Spleen (tissue), 11 donors: ENCODE data around the gene GSTM5. TPM values are rescaled to one million over a fixed set of nuclear protein-coding genes. Genes with fewer than 3 reads are reported as not detected.
"Not testable (repeated sequence)": the region's sequence is repeated elsewhere in the genome, so short reads cannot be mapped to it uniquely, and the experiment has no call there.

ENCODE experiments used
- DNase-seq: peaks from one replicate; pipeline ENCODE4 v3.0.0-alpha.2; 2020
- H3K27ac ChIP-seq, 8 donors: fragments of 200-600 bp; sonication (generic) in 7 of 8; 1 replicate in 4 of 8; 2 replicates in 4 of 8; pipeline versions ENCODE4 v1.5.0 to v1.8.0; 2016 to 2021; ENCODE audit warnings: inconsistent platforms in 4 of 8, mild to moderate bottlenecking in 4 of 8, moderate library complexity in 1 of 8
- H3K27me3 ChIP-seq, 7 donors: fragments of 200-600 bp; sonication (generic) in 6 of 7; replicated peaks in 1 of 7; 1 replicate in 4 of 7; 2 replicates in 3 of 7; pipeline versions ENCODE4 v1.5.0 to v1.8.0; 2016 to 2021; ENCODE audit warnings: inconsistent platforms in 3 of 7, mild to moderate bottlenecking in 1 of 7
- H3K36me3 ChIP-seq, 6 donors: fragments of 200-600 bp; sonication (generic) in 5 of 6; 1 replicate in 4 of 6; 2 replicates in 2 of 6; pipeline versions ENCODE4 v1.5.0 to v1.8.0; 2016 to 2021; ENCODE audit warnings: inconsistent platforms in 2 of 6
- H3K4me1 ChIP-seq, 6 donors: fragments of 200-600 bp; sonication (generic) in 5 of 6; 1 replicate in 3 of 6; 2 replicates in 3 of 6; pipeline versions ENCODE4 v1.5.0 to v1.8.0; 2016 to 2021; ENCODE audit warnings: inconsistent platforms in 3 of 6
- H3K4me3 ChIP-seq, 8 donors: fragments of 200-600 bp; sonication (generic) in 7 of 8; 1 replicate in 4 of 8; 2 replicates in 4 of 8; pipeline versions ENCODE4 v1.5.0 to v1.8.0; 2016 to 2021; ENCODE audit warnings: inconsistent platforms in 4 of 8, mild to moderate bottlenecking in 4 of 8, moderate library complexity in 2 of 8
- H3K9me3 ChIP-seq, 8 donors: fragments of 200-600 bp; sonication (generic) in 7 of 8; 1 replicate in 4 of 8; 2 replicates in 4 of 8; pipeline versions ENCODE4 v1.5.0 to v1.8.0; 2016 to 2021; ENCODE audit warnings: inconsistent platforms in 4 of 8
- CTCF ChIP-seq, 11 experiments: fragments of 200-600 bp in 7 of 11; fragments of 450-650 bp in 4 of 11; sonication (generic) in 4 of 11; IDR thresholded peaks in 8 of 11; conservative IDR thresholded peaks in 3 of 11; 1 replicate in 7 of 11; 2 replicates in 4 of 11; pipeline versions ENCODE4 v1.4.0 to v1.8.0; 2016 to 2021; ENCODE audit warnings: antibody characterized with exemption in 11 of 11, inconsistent platforms in 4 of 11, mild to moderate bottlenecking in 1 of 11
- POLR2A ChIP-seq, 3 donors: fragments of 450-650 bp; IDR thresholded peaks; one replicate each; pipeline ENCODE4 v1.5.1; 2017; ENCODE audit warnings: antibody characterized with exemption in 3 of 3, mild to moderate bottlenecking in 1 of 3
- POLR2AphosphoS5 ChIP-seq, 3 donors: sonication (generic); formaldehyde crosslinking; IDR thresholded peaks; one replicate each; pipeline ENCODE4 v1.5.1; 2017; ENCODE audit warnings: antibody characterized with exemption in 3 of 3
- WGBS, 5 donors: extraction: QIAGEN DNeasy Blood & Tissue Kit in 3 of 5; methylation state at CpG; one replicate each; pipeline versions ENCODE4 v1.1.5 to v1.1.7; 2013 to 2018; 5-methylcytosine and 5-hydroxymethylcytosine counted together
- intact Hi-C: fragments of 100-400 bp; cut with DNase I; formaldehyde crosslinking; loops from one replicate; pipeline ENCODE4 v1.15.0; 2023; ENCODE audit warnings: low total_unique reads
- polyA plus RNA-seq, 3 donors: library from polyadenylated mRNA; stranded (reverse); fragments of 200-250 nt; gene quantifications; one replicate each; pipeline ENCODE4 v1.2.1, GENCODE V29; 2013
- total RNA-seq, 7 donors: library from RNA; depleted of rRNA in 3 of 7; stranded (reverse); fragments of >200 nt in 3 of 7; fragmentation: NEBNext Ultra II Directional in 4 of 7; extraction: Animal tissue kit (Norgen Biotek cat#: 25700) in 4 of 7; gene quantifications; one replicate each; pipeline versions ENCODE4 v1.1.0 to v1.2.1, GENCODE V29; 2016 to 2021
- donor health status: healthy with polysubstance abuse.
- donor health status: DM: no; HTN: no; CAD: no; lungs with moderate emphysema.
- donor health status: DM: no; HTN: no; CAD: no.
- donor health status: Bipolar disorder and iron deficiency.
- donor health status: healthy.
- donor health status: DM: no; HTN: no; CAD: no.
- donor health status: DM: yes; HTN: yes; CAD: no.

Gene GSTM5
- total and polyA plus RNA-seq, 10 donors = 1.4 to 13.1 (median 3.5) TPM

GRCh38 chr1:109687641-109688499 is 24.2 kb upstream of the GSTM5 start, which contains the start of gene GSTM1:
Gene GSTM1 (plus strand): TSS chr1:109687817. CDS start chr1:109687874, 57 bp downstream.
- Histone ChIP-seq H3K4me1 (peaks cover 0 to 4% (median 0%) of the 10 kb centered on the region in 6 donors), H3K9me3 (peaks cover 0 to 7% (median 0%) of the 10 kb centered on the region in 8 donors), H3K27me3 (no peaks in the 10 kb centered on the region), H3K27ac (peak within 1 kb of the TSS in 4 of 8 donors; percentile 60 to 88 (median 82)), H3K4me3 (peak within 1 kb of the TSS in 4 of 8 donors; percentile 39 to 76 (median 54)), H3K36me3 (peaks cover 0 to 4% (median 0%) of the 10 kb centered on the region in 6 donors)
- intact Hi-C loops = no loop called here
- peak; percentile 93 for DNase-seq
- WGBS, 5 donors = 1% methylated on average over 29 to 46 of the region's 46 CpGs; no CpG with 5 or more reads in 3 of the 5 donors
- TF ChIP-seq CTCF (IDR thresholded peaks at IDR 0.05 in 8 of 11, conservative IDR thresholded peaks at IDR 0.05 in 3 of 11) = peak in 3 of 11 experiments; percentile 42 to 52 (median 50)
- TF ChIP-seq POLR2A (IDR thresholded peaks at IDR 0.05) = no peak
- peak in 1 of 3 donors; percentile 69 for TF ChIP-seq POLR2AphosphoS5 (IDR thresholded peaks at IDR 0.05)

GRCh38 chr1:109689844-109690405 is 22.1 kb upstream of the GSTM5 start:
- WGBS, 5 donors = 79 to 84% methylated on average over 6 of the region's 6 CpGs; no CpG with 5 or more reads in 3 of the 5 donors
- no peak for TF ChIP-seq POLR2AphosphoS5 (IDR thresholded peaks at IDR 0.05)
- Histone ChIP-seq H3K4me3 (no peak overlapping the region), H3K27ac (no peak overlapping the region), H3K36me3 (peaks cover 0 to 10% (median 0%) of the 10 kb centered on the region in 6 donors), H3K4me1 (peaks cover 0 to 4% (median 0%) of the 10 kb centered on the region in 6 donors), H3K27me3 (no peaks in the 10 kb centered on the region), H3K9me3 (peaks cover 0 to under 1% (median 0%) of the 10 kb centered on the region in 8 donors)
- intact Hi-C loops = no loop called here
- DNase-seq = no peak

GRCh38 chr1:109691759-109692158 is 20.3 kb upstream of the GSTM5 start:
- H3K27ac ChIP-seq = peak overlapping the region in 3 of 8 donors; percentile 43 to 68 (median 44)

GRCh38 chr1:109694400-109694799 is 17.7 kb upstream of the GSTM5 start:
- H3K9me3 ChIP-seq, H3K4me3 ChIP-seq, H3K27me3 ChIP-seq, DNase-seq, intact Hi-C loops, H3K27ac ChIP-seq, H3K4me1 ChIP-seq: not testable (repeated sequence)
- 86 to 91% methylated on average over 5 of the region's 5 CpGs; no CpG with 5 or more reads in 3 of the 5 donors for WGBS, 5 donors
- H3K36me3 ChIP-seq = peaks cover 0 to 17% (median 0%) of the 10 kb centered on the region in 6 donors

More at GRCh38 chr1:109691759-109692158, 20.3 kb upstream of the GSTM5 start:
- Histone ChIP-seq H3K27me3 (no peaks in the 10 kb centered on the region), H3K9me3 (no peaks in the 10 kb centered on the region), H3K4me3 (no peak overlapping the region), H3K36me3 (peaks cover 0 to 17% (median 0%) of the 10 kb centered on the region in 6 donors), H3K4me1 (peaks cover 0 to 4% (median 0%) of the 10 kb centered on the region in 6 donors)
- intact Hi-C loops = no loop called here
- TF ChIP-seq POLR2A (IDR thresholded peaks at IDR 0.05) (no peak), POLR2AphosphoS5 (IDR thresholded peaks at IDR 0.05) (peak in 1 of 3 donors; percentile 78)
- WGBS, 5 donors = 70 to 78% methylated on average over 5 to 6 of the region's 6 CpGs; no CpG with 5 or more reads in 3 of the 5 donors
- no peak for DNase-seq

GRCh38 chr1:109695138-109695537 is 16.9 kb upstream of the GSTM5 start:
- H3K27ac ChIP-seq, H3K4me3 ChIP-seq, H3K4me1 ChIP-seq, DNase-seq, H3K27me3 ChIP-seq, intact Hi-C loops, H3K9me3 ChIP-seq: not testable (repeated sequence)
- peaks cover 0 to 17% (median 0%) of the 10 kb centered on the region in 6 donors for H3K36me3 ChIP-seq
- 93 to 95% methylated on average over 3 of the region's 3 CpGs; no CpG with 5 or more reads in 3 of the 5 donors for WGBS, 5 donors
